GM12864 (cell line): ENCODE data around the gene HS2ST1.

ENCODE experiments used
- DNase-seq: peaks from one replicate; pipeline ENCODE4 v3.0.0-alpha.2; 2011; ENCODE audit warnings: low read depth
- H3K4me3 ChIP-seq: 2 replicates; pipeline ENCODE4 v1.5.1; 2011; ENCODE audit warnings: mild to moderate bottlenecking, low read depth, low read length, control low read depth
- TF ChIP-seq, protein P1 (sequence below): IDR thresholded peaks from 2 replicates; pipeline ENCODE4 v1.5.1; 2011; ENCODE audit warnings: low read depth, mild to moderate bottlenecking, moderate library complexity, low read length, control low read depth, inconsistent platforms; ENCODE audit errors: missing control alignments

The HS2ST1 gene

GRCh38 chr1:87132284-87132870 lies 217.9 kb downstream of the HS2ST1 start:
- DNase-seq = no peak
- H3K4me3 ChIP-seq = peak overlapping the region; percentile 49
- TF ChIP-seq, protein P1, sequence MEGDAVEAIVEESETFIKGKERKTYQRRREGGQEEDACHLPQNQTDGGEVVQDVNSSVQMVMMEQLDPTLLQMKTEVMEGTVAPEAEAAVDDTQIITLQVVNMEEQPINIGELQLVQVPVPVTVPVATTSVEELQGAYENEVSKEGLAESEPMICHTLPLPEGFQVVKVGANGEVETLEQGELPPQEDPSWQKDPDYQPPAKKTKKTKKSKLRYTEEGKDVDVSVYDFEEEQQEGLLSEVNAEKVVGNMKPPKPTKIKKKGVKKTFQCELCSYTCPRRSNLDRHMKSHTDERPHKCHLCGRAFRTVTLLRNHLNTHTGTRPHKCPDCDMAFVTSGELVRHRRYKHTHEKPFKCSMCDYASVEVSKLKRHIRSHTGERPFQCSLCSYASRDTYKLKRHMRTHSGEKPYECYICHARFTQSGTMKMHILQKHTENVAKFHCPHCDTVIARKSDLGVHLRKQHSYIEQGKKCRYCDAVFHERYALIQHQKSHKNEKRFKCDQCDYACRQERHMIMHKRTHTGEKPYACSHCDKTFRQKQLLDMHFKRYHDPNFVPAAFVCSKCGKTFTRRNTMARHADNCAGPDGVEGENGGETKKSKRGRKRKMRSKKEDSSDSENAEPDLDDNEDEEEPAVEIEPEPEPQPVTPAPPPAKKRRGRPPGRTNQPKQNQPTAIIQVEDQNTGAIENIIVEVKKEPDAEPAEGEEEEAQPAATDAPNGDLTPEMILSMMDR = no peak

DNA sequence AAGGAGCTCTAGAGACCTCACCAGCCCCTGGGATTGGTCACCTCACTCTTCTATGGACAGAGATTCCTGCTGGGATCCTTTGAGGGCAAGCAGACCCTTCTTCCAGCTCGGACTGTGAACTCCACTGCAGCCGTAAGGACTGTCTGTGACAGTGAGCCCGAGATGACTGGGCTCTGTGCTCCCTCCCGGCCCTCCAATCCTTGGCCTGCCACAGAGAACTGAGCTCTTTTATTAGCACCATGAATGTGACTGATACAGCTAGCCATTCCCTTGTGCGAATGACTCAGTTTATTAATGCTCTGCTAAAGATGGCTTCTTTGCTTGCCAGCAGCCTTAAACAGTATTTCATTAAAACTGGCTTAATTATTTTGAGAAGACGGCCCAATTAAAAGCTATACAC lies 219.6 kb downstream of the HS2ST1 start:
- H3K4me3 ChIP-seq = no peak overlapping the region
- TF ChIP-seq, protein P1 = no peak
- DNase-seq = no peak

DNA sequence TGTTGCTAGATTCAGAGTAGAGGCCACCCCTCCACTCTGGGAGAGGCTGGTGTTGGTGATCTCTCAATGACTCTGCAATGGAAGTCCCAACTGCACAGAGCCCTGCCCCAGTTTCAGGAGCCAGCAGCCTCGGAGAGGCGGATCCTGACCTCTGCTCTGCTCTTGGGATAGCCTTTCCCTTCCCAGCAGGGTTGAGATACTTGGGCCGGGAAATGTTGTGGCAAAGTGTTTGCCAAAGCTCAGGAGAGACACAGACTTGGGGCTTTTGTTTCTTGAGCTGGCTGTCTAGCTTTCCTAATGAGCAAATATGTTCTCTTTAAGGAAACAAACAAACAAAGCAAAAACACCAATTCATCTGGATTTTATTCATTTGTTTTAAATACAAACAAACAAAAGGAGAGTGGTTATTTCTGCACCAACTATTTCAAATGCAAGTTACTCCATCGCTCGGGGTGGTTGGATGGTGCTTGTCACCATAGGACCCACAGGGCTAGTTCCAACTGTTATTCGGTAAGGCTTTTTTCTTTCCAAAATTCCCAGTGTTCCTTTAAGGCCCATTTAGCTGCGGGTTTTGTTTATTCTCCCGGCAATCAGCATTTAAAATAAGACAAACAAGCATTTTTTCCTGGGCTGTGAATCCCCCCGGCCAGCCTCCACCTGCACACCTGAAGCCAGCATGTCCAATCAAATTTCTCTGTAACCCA lies 220.3 kb downstream of the HS2ST1 start:
- no peak for DNase-seq
- H3K4me3 ChIP-seq = no peak overlapping the region
- TF ChIP-seq, protein P1 = no peak

- H3K4me3 ChIP-seq = no peak overlapping the region
- no peak for DNase-seq
- TF ChIP-seq, protein P1 = no peak
Observed at GRCh38 chr1:87135329-87135712, 220.9 kb downstream of the HS2ST1 start.

GRCh38 chr1:87136607-87137341 lies 222.3 kb downstream of the HS2ST1 start:
- DNase-seq = no peak
- H3K4me3 ChIP-seq = no peak overlapping the region
- TF ChIP-seq, protein P1 = no peak

GRCh38 chr1:87137342-87137739 lies 222.9 kb downstream of the HS2ST1 start:
- TF ChIP-seq, protein P1 = no peak
- DNase-seq = no peak
- no peak overlapping the region for H3K4me3 ChIP-seq
